PC-3 (cell line): ENCODE results near the gene CCL16. TPM values are rescaled to one million over a fixed set of nuclear protein-coding genes. Genes with fewer than 3 reads are reported as not detected.

Experiments used
- ATAC-seq: fragments of 200-7000 bp; cut with Tn5 transposase; 2 replicates; pipeline ENCODE4 v1.9.1; 2020; ENCODE audit warnings: mild to moderate bottlenecking, moderate library complexity
- BruUV-seq: library from RNA; stranded (reverse); fragments of 400-500 nt; replicated peaks from 2 replicates; lab custom pipeline; 2021; lab: Mats Ljungman, UMichigan
- CTCF ChIA-PET: fragments of 300-600 bp; sonication (Branson Sonifier 250); formaldehyde crosslinking; loops from one replicate; lab custom pipeline; 2022; ENCODE audit warnings: antibody characterized with exemption; lab: Charles Lee
- POLR2A ChIA-PET: fragments of 300-600 bp; sonication (Branson Sonifier 250); formaldehyde crosslinking; loops from one replicate; lab custom pipeline; 2022; ENCODE audit warnings: antibody characterized with exemption; ENCODE audit not compliant: unreplicated experiment; lab: Charles Lee
- DNase-seq: peaks from one replicate; pipeline ENCODE4 v3.0.0-alpha.2; 2015
- H2AFZ ChIP-seq: fragments of 300-600 bp; sonication (generic); 2 replicates; pipeline ENCODE4 v1.6.0; 2016; ENCODE audit warnings: antibody characterized with exemption, low read length
- H3F3A ChIP-seq: fragments of 300-600 bp; sonication (generic); one replicate; pipeline ENCODE4 v1.6.0; 2017; ENCODE audit warnings: antibody characterized with exemption, low read length, control low read depth, mild to moderate bottlenecking; ENCODE audit not compliant: unreplicated experiment
- H3K27ac ChIP-seq: fragments of 300-600 bp; sonication (generic); 2 replicates; pipeline ENCODE4 v1.5.1; 2016; ENCODE audit warnings: mild to moderate bottlenecking, low read length
- H3K27me3 ChIP-seq: fragments of 300-600 bp; sonication (generic); 2 replicates; pipeline ENCODE4 v1.6.1; 2016; ENCODE audit warnings: low read length, mixed read lengths
- H3K36me3 ChIP-seq: fragments of 300-600 bp; sonication (generic); 2 replicates; pipeline ENCODE4 v1.6.1; 2016; ENCODE audit warnings: low read depth, mixed run types, low read length, mixed read lengths
- H3K4me1 ChIP-seq: fragments of 300-600 bp; sonication (generic); 2 replicates; pipeline ENCODE4 v1.5.1; 2016; ENCODE audit warnings: low read length; ENCODE audit not compliant: insufficient read depth
- H3K4me2 ChIP-seq: fragments of 300-600 bp; sonication (generic); 2 replicates; pipeline ENCODE4 v1.6.0; 2016; ENCODE audit warnings: low read length
- H3K4me3 ChIP-seq: fragments of 300-600 bp; sonication (generic); 2 replicates; pipeline ENCODE4 v1.5.1; 2016; ENCODE audit warnings: mild to moderate bottlenecking, low read length, mixed read lengths
- H3K79me2 ChIP-seq: fragments of 300-600 bp; sonication (generic); 2 replicates; pipeline ENCODE4 v1.6.1; 2017; ENCODE audit warnings: low read length, mixed read lengths
- H3K9ac ChIP-seq: fragments of 300-600 bp; sonication (generic); 2 replicates; pipeline ENCODE4 v1.6.0; 2016; ENCODE audit warnings: mild to moderate bottlenecking, low read length
- H3K9me2 ChIP-seq: fragments of 300-600 bp; sonication (generic); replicated peaks from 2 replicates; pipeline ENCODE4 v1.6.1; 2016; ENCODE audit warnings: mixed run types, low read length, mixed read lengths
- H3K9me3 ChIP-seq: fragments of 300-600 bp; sonication (generic); 2 replicates; pipeline ENCODE4 v1.6.1; 2016; ENCODE audit warnings: low read length, mixed read lengths
- H4K20me1 ChIP-seq: fragments of 300-600 bp; sonication (generic); 2 replicates; pipeline ENCODE4 v1.6.1; 2016; ENCODE audit warnings: low read length, mixed read lengths
- CTCF ChIP-seq: fragments of 300-600 bp; sonication (generic); conservative IDR thresholded peaks from 2 replicates; pipeline ENCODE4 v1.5.1; 2017; ENCODE audit warnings: antibody characterized with exemption, low read depth, mild to moderate bottlenecking, low read length
- EZH2 ChIP-seq: fragments of 300-600 bp; sonication (generic); IDR thresholded peaks from one replicate; pipeline ENCODE4 v1.6.1; 2017; ENCODE audit warnings: antibody characterized with exemption, mild to moderate bottlenecking, low read length; ENCODE audit not compliant: unreplicated experiment
- EZH2phosphoT487 ChIP-seq: fragments of 300-600 bp; sonication (generic); IDR thresholded peaks from 2 replicates; pipeline ENCODE4 v1.6.1; 2018; ENCODE audit warnings: mild to moderate bottlenecking, antibody characterized with exemption, low read length, borderline replicate concordance
- intact Hi-C: fragments of 100-400 bp; cut with micrococcal nuclease; formaldehyde crosslinking; loops from 2 replicates; pipeline ENCODE4 v1.9.0; 2023
- total RNA-seq: library from RNA; depleted of rRNA; stranded (reverse); fragments of >200 nt; gene quantifications from 2 replicates; pipeline ENCODE4 v1.2.3, GENCODE V29; 2014

CCL16 gene
- total RNA-seq, 1 experiment from 2014 or later, result not detected

GRCh38 chr17:36024106-36024869, 43.0 kb upstream of the CCL16 start:
- Histone ChIP-seq H3K27me3 (peaks cover 23% of the 10 kb centered on the region), H3K27ac (no peak overlapping the region), H2AFZ (no peak overlapping the region), H3K9me3 (no peaks in the 10 kb centered on the region), H3K36me3 (no peaks in the 10 kb centered on the region), H3K79me2 (no peaks in the 10 kb centered on the region), H3K9me2 (no peaks in the 10 kb centered on the region), H3F3A (no peaks in the 10 kb centered on the region), H4K20me1 (no peaks in the 10 kb centered on the region), H3K9ac (no peak overlapping the region), H3K4me3 (no peak overlapping the region), H3K4me2 (no peak overlapping the region), H3K4me1 (no peaks in the 10 kb centered on the region)
- intact Hi-C loops, result no loop called here
- BruUV-seq, result no TSS peak
- ChIA-PET CTCF (no interaction called here), POLR2A (no interaction called here)
- ATAC-seq (no peak), DNase-seq (no peak)
- no peak for TF ChIP-seq EZH2
- TF ChIP-seq EZH2phosphoT487, result no peak
- TF ChIP-seq CTCF, result no peak

- Histone ChIP-seq H2AFZ (no peak overlapping the region), H3K9me2 (no peaks in the 10 kb centered on the region), H3K79me2 (no peaks in the 10 kb centered on the region), H3K4me2 (no peak overlapping the region), H4K20me1 (no peaks in the 10 kb centered on the region), H3K36me3 (no peaks in the 10 kb centered on the region), H3K9me3 (no peaks in the 10 kb centered on the region), H3K4me1 (no peaks in the 10 kb centered on the region), H3K4me3 (no peak overlapping the region), H3K9ac (no peak overlapping the region), H3K27ac (no peak overlapping the region), H3K27me3 (peaks cover 19% of the 10 kb centered on the region), H3F3A (no peaks in the 10 kb centered on the region)
- DNase-seq (no peak), ATAC-seq (no peak)
- ChIA-PET POLR2A (no interaction called here), CTCF (no interaction called here)
- intact Hi-C loops, result no loop called here
- no TSS peak for BruUV-seq
- no peak for TF ChIP-seq EZH2phosphoT487
- TF ChIP-seq EZH2, result no peak
- TF ChIP-seq CTCF, result no peak
Measured at GRCh38 chr17:36019423-36019822, 38.1 kb upstream of the CCL16 start.

- CTCF ChIA-PET, result no interaction called here
- Histone ChIP-seq H3K4me2 (no peak within 1 kb of the TSS), H3K79me2 (no peaks in the 10 kb centered on the region), H3K9ac (no peak within 1 kb of the TSS), H4K20me1 (no peaks in the 10 kb centered on the region), H3K27me3 (peaks cover 11% of the 10 kb centered on the region; the same call in 1 of the 2 replicates), H3K9me2 (no peaks in the 10 kb centered on the region), H3K4me1 (no peaks in the 10 kb centered on the region), H2AFZ (no peak within 1 kb of the TSS), H3K36me3 (no peaks in the 10 kb centered on the region), H3K4me3 (no peak within 1 kb of the TSS), H3K9me3 (no peaks in the 10 kb centered on the region), H3K27ac (no peak within 1 kb of the TSS), H3F3A (no peaks in the 10 kb centered on the region)
- intact Hi-C loops, result no loop called here
- no TSS peak for BruUV-seq
- DNase-seq, result no peak
- no peak for ATAC-seq
- POLR2A ChIA-PET, result no interaction called here
- TF ChIP-seq CTCF (no peak), EZH2phosphoT487 (no peak), EZH2 (no peak)
Measured at GRCh38 chr17:36017799-36018198, 36.5 kb upstream of the CCL16 start, which contains the start of gene CCL23. TSS of gene CCL23 (minus strand) at chr17:36017972. CDS start at chr17:36017897, 75 bp downstream.
